ACC112 (cell line): ENCODE results near the gene LRP11.
"Not testable (repeated sequence)": the region's sequence is repeated elsewhere in the genome, so short reads cannot be mapped to it uniquely, and the experiment has no call there.

ENCODE experiments used
- H2AFZ ChIP-seq: fragments of 200-600 bp; sonication (generic); one replicate; pipeline ENCODE4 v1.6.0; 2017; ENCODE audit warnings: antibody characterized with exemption, low read length; ENCODE audit not compliant: unreplicated experiment
- H3K27ac ChIP-seq: fragments of 200-600 bp; sonication (generic); 2 replicates; pipeline ENCODE4 v1.5.1; 2014; ENCODE audit warnings: low read depth, mild to moderate bottlenecking, antibody characterized with exemption, low read length, moderate library complexity
- H3K27me3 ChIP-seq: fragments of 200-600 bp; sonication (generic); 2 replicates; pipeline ENCODE4 v1.6.1; 2014; ENCODE audit warnings: mild to moderate bottlenecking, antibody characterized with exemption, low read length, moderate library complexity, mixed read lengths; ENCODE audit not compliant: insufficient read depth
- H3K36me3 ChIP-seq: fragments of 200-600 bp; sonication (generic); 2 replicates; pipeline ENCODE4 v1.6.1; 2016; ENCODE audit warnings: mild to moderate bottlenecking, antibody characterized with exemption, low read length, moderate library complexity, mixed read lengths; ENCODE audit not compliant: insufficient read depth
- H3K4me1 ChIP-seq: fragments of 200-600 bp; sonication (generic); one replicate; pipeline ENCODE4 v1.6.1; 2016; ENCODE audit warnings: low read length, mixed read lengths; ENCODE audit not compliant: insufficient read depth, unreplicated experiment, control insufficient read depth
- H3K4me3 ChIP-seq: fragments of 200-600 bp; sonication (generic); 2 replicates; pipeline ENCODE4 v1.5.1; 2014; ENCODE audit warnings: mild to moderate bottlenecking, low read depth, low read length
- H3K79me2 ChIP-seq: fragments of 200-600 bp; sonication (generic); one replicate; pipeline ENCODE4 v1.6.0; 2016; ENCODE audit warnings: low read length; ENCODE audit not compliant: control insufficient read depth, unreplicated experiment, insufficient read depth

Gene LRP11

GRCh38 chr6:149897015-149897697 is 33.0 kb upstream of the LRP11 start:
- Histone ChIP-seq H3K27ac (peak overlapping the region; percentile 93), H3K4me3 (peak overlapping the region; percentile 69), H3K27me3 (no peaks in the 10 kb centered on the region), H2AFZ (peak overlapping the region; percentile 73), H3K4me1 (peaks cover 34% of the 10 kb centered on the region), H3K79me2 (no peaks in the 10 kb centered on the region), H3K36me3 (no peaks in the 10 kb centered on the region)

GRCh38 chr6:149896491-149896890 is 32.3 kb upstream of the LRP11 start:
- H3K27ac ChIP-seq = peak overlapping the region; percentile 93
- H3K4me3 ChIP-seq = peak overlapping the region; percentile 69

GRCh38 chr6:149895833-149896271 is 31.7 kb upstream of the LRP11 start:
- H3K27me3 ChIP-seq = no peaks in the 10 kb centered on the region
- no peaks in the 10 kb centered on the region for H3K79me2 ChIP-seq
- H2AFZ ChIP-seq = peak overlapping the region; percentile 24
- H3K36me3 ChIP-seq = no peaks in the 10 kb centered on the region
- peaks cover 39% of the 10 kb centered on the region for H3K4me1 ChIP-seq
- peak overlapping the region; percentile 93 for H3K27ac ChIP-seq
- peak overlapping the region; percentile 69 for H3K4me3 ChIP-seq

More at GRCh38 chr6:149896491-149896890, 32.3 kb upstream of the LRP11 start:
- H3K36me3 ChIP-seq = no peaks in the 10 kb centered on the region
- peaks cover 34% of the 10 kb centered on the region for H3K4me1 ChIP-seq
- peak overlapping the region; percentile 73 for H2AFZ ChIP-seq
- H3K79me2 ChIP-seq = no peaks in the 10 kb centered on the region
- H3K27me3 ChIP-seq = no peaks in the 10 kb centered on the region

GRCh38 chr6:149895048-149895590 is 31.0 kb upstream of the LRP11 start:
- Histone ChIP-seq H3K36me3 (no peaks in the 10 kb centered on the region), H3K4me1 (peaks cover 46% of the 10 kb centered on the region), H3K27ac (peak overlapping the region; percentile 93), H3K79me2 (no peaks in the 10 kb centered on the region), H3K4me3 (peak overlapping the region; percentile 69), H2AFZ (no peak overlapping the region), H3K27me3 (no peaks in the 10 kb centered on the region)

- H3K36me3 ChIP-seq, H2AFZ ChIP-seq, H3K4me3 ChIP-seq, H3K27me3 ChIP-seq, H3K27ac ChIP-seq, H3K79me2 ChIP-seq: not testable (repeated sequence)
- peaks cover 56% of the 10 kb centered on the region for H3K4me1 ChIP-seq
Measured at GRCh38 chr6:149891864-149892263, 27.7 kb upstream of the LRP11 start.

- H3K4me3 ChIP-seq = no peak overlapping the region
- peak overlapping the region; percentile 36; the same call in 1 of the 2 replicates for H3K27ac ChIP-seq
- no peaks in the 10 kb centered on the region for H3K27me3 ChIP-seq
- no peaks in the 10 kb centered on the region for H3K79me2 ChIP-seq
- H3K36me3 ChIP-seq = no peaks in the 10 kb centered on the region
- H3K4me1 ChIP-seq = peaks cover 52% of the 10 kb centered on the region
- no peak overlapping the region for H2AFZ ChIP-seq
Measured at GRCh38 chr6:149891259-149891658, 27.1 kb upstream of the LRP11 start.

GRCh38 chr6:149890629-149891045 is 26.5 kb upstream of the LRP11 start:
- no peak overlapping the region for H2AFZ ChIP-seq
- H3K79me2 ChIP-seq = no peaks in the 10 kb centered on the region
- H3K4me3 ChIP-seq = no peak overlapping the region
- H3K27me3 ChIP-seq = no peaks in the 10 kb centered on the region
- H3K36me3 ChIP-seq = no peaks in the 10 kb centered on the region
- no peak overlapping the region for H3K27ac ChIP-seq
- peaks cover 46% of the 10 kb centered on the region for H3K4me1 ChIP-seq

GRCh38 chr6:149889326-149889725 is 25.2 kb upstream of the LRP11 start:
- H3K79me2 ChIP-seq = no peaks in the 10 kb centered on the region
- H3K4me3 ChIP-seq = no peak overlapping the region
- no peak overlapping the region for H2AFZ ChIP-seq
- peaks cover 37% of the 10 kb centered on the region for H3K4me1 ChIP-seq
- H3K27ac ChIP-seq = no peak overlapping the region
- no peaks in the 10 kb centered on the region for H3K36me3 ChIP-seq
- H3K27me3 ChIP-seq = no peaks in the 10 kb centered on the region

GRCh38 chr6:149888659-149889058 is 24.5 kb upstream of the LRP11 start:
- Histone ChIP-seq H3K4me3 (no peak overlapping the region), H3K79me2 (no peaks in the 10 kb centered on the region), H2AFZ (no peak overlapping the region), H3K4me1 (peaks cover 40% of the 10 kb centered on the region), H3K36me3 (no peaks in the 10 kb centered on the region), H3K27me3 (no peaks in the 10 kb centered on the region), H3K27ac (peak overlapping the region; percentile 80)

- no peaks in the 10 kb centered on the region for H3K79me2 ChIP-seq
- peak overlapping the region; percentile 80 for H3K27ac ChIP-seq
- H2AFZ ChIP-seq = no peak overlapping the region
- H3K4me3 ChIP-seq = no peak overlapping the region
- no peaks in the 10 kb centered on the region for H3K36me3 ChIP-seq
- H3K27me3 ChIP-seq = no peaks in the 10 kb centered on the region
- peaks cover 40% of the 10 kb centered on the region for H3K4me1 ChIP-seq
Measured at GRCh38 chr6:149888093-149888492, 23.9 kb upstream of the LRP11 start.

- Histone ChIP-seq H3K27ac (peak overlapping the region; percentile 80), H3K36me3 (no peaks in the 10 kb centered on the region), H2AFZ (no peak overlapping the region), H3K4me3 (no peak overlapping the region), H3K79me2 (no peaks in the 10 kb centered on the region), H3K4me1 (peaks cover 40% of the 10 kb centered on the region), H3K27me3 (no peaks in the 10 kb centered on the region)
Measured at GRCh38 chr6:149887343-149887742, 23.2 kb upstream of the LRP11 start.
